ENCODE measurements around the gene CFAP300.
A peak's percentile ranks its signal among the peaks of the same experiment; 100 is the strongest.

The CFAP300 gene

DNA sequence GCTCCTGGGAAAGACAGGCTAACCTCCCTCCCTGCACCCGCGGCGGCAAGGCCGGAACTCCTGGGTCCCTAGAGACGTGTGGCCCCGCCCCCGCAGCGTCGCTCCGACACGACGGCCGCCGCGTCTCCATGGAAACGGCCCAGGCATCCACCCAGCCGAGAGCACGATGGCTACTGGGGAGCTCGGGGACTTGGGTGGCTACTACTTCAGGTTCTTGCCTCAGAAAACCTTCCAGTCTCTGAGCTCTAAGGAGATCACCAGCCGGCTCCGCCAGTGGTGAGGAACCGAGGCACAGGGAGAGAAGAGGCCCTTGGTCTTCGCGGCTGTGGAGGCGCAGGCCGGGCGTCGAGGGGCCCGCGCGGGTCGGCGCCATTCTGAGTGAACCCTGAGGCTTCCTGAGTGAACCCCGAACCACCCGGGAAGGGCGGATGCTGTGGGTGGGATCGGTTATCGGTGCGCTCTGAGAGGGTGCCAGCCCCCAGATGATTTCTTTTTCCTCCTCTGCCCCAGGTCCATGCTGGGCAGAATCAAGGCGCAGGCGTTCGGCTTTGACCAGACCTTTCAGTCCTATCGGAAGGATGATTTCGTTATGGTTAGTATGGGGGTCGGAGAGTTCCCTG lies at the start of gene CFAP300:
TSS of gene CFAP300 (plus strand) at position 133 of the 620 bp plus-strand sequence. CDS start at position 167, 34 bp downstream.
- TF ChIP-seq, protein P1, sequence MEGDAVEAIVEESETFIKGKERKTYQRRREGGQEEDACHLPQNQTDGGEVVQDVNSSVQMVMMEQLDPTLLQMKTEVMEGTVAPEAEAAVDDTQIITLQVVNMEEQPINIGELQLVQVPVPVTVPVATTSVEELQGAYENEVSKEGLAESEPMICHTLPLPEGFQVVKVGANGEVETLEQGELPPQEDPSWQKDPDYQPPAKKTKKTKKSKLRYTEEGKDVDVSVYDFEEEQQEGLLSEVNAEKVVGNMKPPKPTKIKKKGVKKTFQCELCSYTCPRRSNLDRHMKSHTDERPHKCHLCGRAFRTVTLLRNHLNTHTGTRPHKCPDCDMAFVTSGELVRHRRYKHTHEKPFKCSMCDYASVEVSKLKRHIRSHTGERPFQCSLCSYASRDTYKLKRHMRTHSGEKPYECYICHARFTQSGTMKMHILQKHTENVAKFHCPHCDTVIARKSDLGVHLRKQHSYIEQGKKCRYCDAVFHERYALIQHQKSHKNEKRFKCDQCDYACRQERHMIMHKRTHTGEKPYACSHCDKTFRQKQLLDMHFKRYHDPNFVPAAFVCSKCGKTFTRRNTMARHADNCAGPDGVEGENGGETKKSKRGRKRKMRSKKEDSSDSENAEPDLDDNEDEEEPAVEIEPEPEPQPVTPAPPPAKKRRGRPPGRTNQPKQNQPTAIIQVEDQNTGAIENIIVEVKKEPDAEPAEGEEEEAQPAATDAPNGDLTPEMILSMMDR (IDR thresholded peaks at IDR 0.05; ENCODE audit: borderline replicate concordance, insufficient read depth, low read depth, low read length) = no peak
- H3K4me3 ChIP-seq (ENCODE audit: low read depth, low read length) = no peak within 1 kb of the TSS

GRCh38 chr11:102001657-102002338 lies 45.4 kb upstream of the CFAP300 start:
- TF ChIP-seq, protein P1 (IDR thresholded peaks at IDR 0.05; ENCODE audit: borderline replicate concordance, insufficient read depth, low read depth, low read length) = no peak
- H3K4me3 ChIP-seq (ENCODE audit: low read depth, low read length) = no peak overlapping the region

DNA sequence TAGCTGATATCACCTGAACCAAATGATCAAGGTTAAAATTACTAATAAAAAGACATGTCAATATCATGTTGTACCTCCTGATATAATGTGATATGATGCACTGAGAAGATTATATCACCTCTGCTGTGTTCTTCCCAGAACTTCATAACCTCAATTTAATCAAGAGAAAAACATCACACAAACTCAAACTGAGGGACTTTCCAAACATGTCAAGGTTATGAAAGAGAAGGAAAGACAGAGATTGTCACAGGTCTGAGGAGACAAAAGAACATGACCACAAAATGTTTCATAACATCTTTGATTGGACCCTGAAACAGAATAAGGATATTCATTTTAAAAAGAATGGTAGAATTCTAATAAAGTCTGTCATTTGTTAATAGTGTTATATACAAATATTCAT lies 43.0 kb upstream of the CFAP300 start:
- H3K4me3 ChIP-seq (ENCODE audit: low read depth, low read length) = no peak overlapping the region
- TF ChIP-seq, protein P1 (IDR thresholded peaks at IDR 0.05; ENCODE audit: borderline replicate concordance, insufficient read depth, low read depth, low read length) = no peak

GRCh38 chr11:102005306-102005705 lies 41.9 kb upstream of the CFAP300 start:
- no peak overlapping the region for H3K4me3 ChIP-seq (ENCODE audit: low read depth, low read length)
- TF ChIP-seq, protein P1 (IDR thresholded peaks at IDR 0.05; ENCODE audit: borderline replicate concordance, insufficient read depth, low read depth, low read length) = no peak

DNA sequence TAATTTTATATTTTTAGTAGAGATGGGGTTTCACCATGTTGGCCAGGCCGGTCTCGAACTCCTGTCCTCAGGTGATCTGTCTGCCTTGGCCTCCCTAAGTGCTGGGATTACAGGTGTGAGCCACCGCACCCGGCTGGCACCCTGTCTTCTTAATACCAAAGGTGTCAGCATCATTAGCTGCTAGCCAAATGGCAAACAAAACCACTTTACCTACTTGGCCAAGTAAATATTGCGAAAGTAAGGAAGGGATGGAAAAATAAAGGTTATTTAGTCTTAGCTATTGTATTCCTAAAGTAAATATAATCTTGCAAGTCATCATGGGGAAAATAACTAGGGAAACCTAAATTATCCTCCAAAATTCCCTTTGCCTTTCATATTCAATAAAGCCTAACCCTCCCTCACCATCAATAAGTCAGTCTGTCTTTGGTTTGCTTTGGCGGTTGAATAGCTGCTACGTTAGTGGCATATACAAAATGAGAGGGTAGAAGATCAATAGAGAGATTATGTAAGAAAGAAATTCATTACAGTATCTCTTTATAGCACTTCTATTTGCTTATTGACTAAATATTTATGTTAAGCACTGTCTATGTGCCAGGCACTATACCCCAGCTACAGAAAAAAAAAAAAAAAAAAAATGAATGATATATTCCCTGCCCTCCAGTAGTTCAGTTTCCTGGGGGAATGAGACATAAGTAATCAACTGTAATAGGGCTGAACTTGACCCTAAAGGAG lies 40.2 kb upstream of the CFAP300 start:
- TF ChIP-seq, protein P1 (IDR thresholded peaks at IDR 0.05; ENCODE audit: borderline replicate concordance, insufficient read depth, low read depth, low read length) = no peak
- no peak overlapping the region for H3K4me3 ChIP-seq (ENCODE audit: low read depth, low read length)

DNA sequence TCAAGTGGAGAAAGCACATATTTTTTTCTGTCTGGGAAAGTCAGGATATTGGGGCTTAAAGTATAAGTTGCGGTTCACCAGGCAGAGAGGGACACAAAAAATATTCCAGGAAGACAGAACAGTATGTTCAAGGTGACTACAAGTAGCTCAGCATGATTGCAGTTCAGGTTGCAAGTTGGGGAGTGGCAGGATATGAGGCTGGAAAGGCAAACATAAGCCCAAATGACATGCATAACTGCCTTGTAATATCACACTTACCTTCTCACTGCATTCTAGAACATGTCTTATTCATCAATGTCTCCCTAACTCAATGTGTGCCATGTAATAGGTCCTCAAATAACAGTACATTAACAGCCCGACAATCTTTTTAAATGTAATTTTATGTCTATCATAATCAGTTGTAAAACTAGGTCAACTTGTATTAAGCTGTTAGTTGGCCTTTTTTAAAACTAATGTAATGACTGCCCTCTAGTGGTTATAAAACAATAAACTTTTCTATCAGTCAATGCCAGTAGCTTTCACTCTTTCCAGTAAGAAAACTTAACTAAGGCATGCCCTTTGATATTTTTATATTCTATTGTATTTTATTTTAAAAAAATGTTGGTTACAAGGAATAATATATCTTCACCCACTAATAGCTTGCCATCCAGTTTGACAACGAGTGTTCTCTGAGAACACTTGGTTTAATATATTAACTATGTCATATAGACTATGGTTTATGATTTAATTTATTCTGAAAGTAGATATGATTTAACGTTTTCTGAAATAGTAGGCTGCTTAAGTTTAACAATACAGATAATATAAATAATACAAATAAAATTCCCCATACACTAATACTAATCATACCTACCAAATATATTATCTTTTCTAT lies 39.4 kb upstream of the CFAP300 start:
- no peak overlapping the region for H3K4me3 ChIP-seq (ENCODE audit: low read depth, low read length)
- TF ChIP-seq, protein P1 (IDR thresholded peaks at IDR 0.05; ENCODE audit: borderline replicate concordance, insufficient read depth, low read depth, low read length) = peak; percentile 2; the same call in 1 of the 2 replicates
